Activated CD4-positive, alpha-beta T cell treated with anti-CD3 and anti-CD28 coated beads for 36 hours (primary cell): Measurements from ENCODE around the gene IRX2. TPM values are rescaled to one million over a fixed set of nuclear protein-coding genes. Genes with fewer than 3 reads are reported as not detected.

Experiments used
- ATAC-seq: fragments of 200-7000 bp; cut with Tn5 transposase; one replicate; pipeline ENCODE4 v1.10.0; 2021; ENCODE audit warnings: mild to moderate bottlenecking, moderate library complexity
- CTCF ChIA-PET: fragments of 350-600 bp; sonication (Branson Sonifier 250); formaldehyde crosslinking; loops from one replicate; lab custom pipeline; 2021; ENCODE audit warnings: antibody characterized with exemption; lab: Charles Lee
- POLR2A ChIA-PET: fragments of 350-600 bp; sonication (Branson Sonifier 250); formaldehyde crosslinking; loops from one replicate; lab custom pipeline; 2021; ENCODE audit warnings: antibody characterized with exemption, inconsistent platforms; lab: Charles Lee
- DNase-seq: peaks from one replicate; pipeline ENCODE4 v3.0.0-alpha.2; 2020
- H3K27ac Mint-ChIP-seq: one replicate; pipeline ENCODE4 v1.8.0; 2021; ENCODE audit warnings: mixed read lengths
- H3K27me3 Mint-ChIP-seq: one replicate; pipeline ENCODE4 v1.8.0; 2021; ENCODE audit warnings: mixed read lengths
- H3K36me3 Mint-ChIP-seq: one replicate; pipeline ENCODE4 v1.8.0; 2021; ENCODE audit warnings: low read depth, mixed read lengths
- H3K4me1 Mint-ChIP-seq: one replicate; pipeline ENCODE4 v1.8.0; 2021; ENCODE audit warnings: mixed read lengths
- H3K4me3 Mint-ChIP-seq: one replicate; pipeline ENCODE4 v1.8.0; 2021; ENCODE audit warnings: mild to moderate bottlenecking, moderate library complexity, mixed read lengths
- H3K9me3 Mint-ChIP-seq: one replicate; pipeline ENCODE4 v1.8.0; 2021; ENCODE audit warnings: low read depth, mixed read lengths
- intact Hi-C, 2 experiments: fragments of 100-400 bp; cut with DNase I in 1 of 2; cut with micrococcal nuclease in 1 of 2; formaldehyde crosslinking; loops; one replicate each; pipeline versions ENCODE4 v1.14.2 to v1.15.1; 2022 to 2024; cut with DNase I, micrococcal nuclease
- total RNA-seq, 2 experiments: library from RNA; stranded (reverse); gene quantifications; one replicate each; pipeline ENCODE4 v1.2.3, GENCODE V29; 2021

Gene IRX2
- total RNA-seq, 2 experiments from 2014 or later: not detected

GRCh38 chr5:2705861-2706260 lies 45.6 kb downstream of the IRX2 start:
- H3K9me3 Mint-ChIP-seq: no peaks in the 10 kb centered on the region
- intact Hi-C loops: no loop called here
- no peaks in the 10 kb centered on the region for H3K36me3 Mint-ChIP-seq
- CTCF ChIA-PET: no interaction called here
- DNase-seq (no peak), ATAC-seq (no peak)
- H3K27me3 Mint-ChIP-seq: peaks cover 6% of the 10 kb centered on the region
- no peaks in the 10 kb centered on the region for H3K4me1 Mint-ChIP-seq
- POLR2A ChIA-PET: no interaction called here
- no peak overlapping the region for H3K27ac Mint-ChIP-seq
- no peak overlapping the region for H3K4me3 Mint-ChIP-seq

- CTCF ChIA-PET: no interaction called here
- H3K9me3 Mint-ChIP-seq: no peaks in the 10 kb centered on the region
- H3K36me3 Mint-ChIP-seq: no peaks in the 10 kb centered on the region
- ATAC-seq (no peak), DNase-seq (no peak)
- H3K4me1 Mint-ChIP-seq: no peaks in the 10 kb centered on the region
- H3K4me3 Mint-ChIP-seq: no peak overlapping the region
- no peak overlapping the region for H3K27ac Mint-ChIP-seq
- H3K27me3 Mint-ChIP-seq: peaks cover 6% of the 10 kb centered on the region
- POLR2A ChIA-PET: no interaction called here
- intact Hi-C loops: no loop called here
Measured at GRCh38 chr5:2704806-2705645, 46.5 kb downstream of the IRX2 start.

DNA sequence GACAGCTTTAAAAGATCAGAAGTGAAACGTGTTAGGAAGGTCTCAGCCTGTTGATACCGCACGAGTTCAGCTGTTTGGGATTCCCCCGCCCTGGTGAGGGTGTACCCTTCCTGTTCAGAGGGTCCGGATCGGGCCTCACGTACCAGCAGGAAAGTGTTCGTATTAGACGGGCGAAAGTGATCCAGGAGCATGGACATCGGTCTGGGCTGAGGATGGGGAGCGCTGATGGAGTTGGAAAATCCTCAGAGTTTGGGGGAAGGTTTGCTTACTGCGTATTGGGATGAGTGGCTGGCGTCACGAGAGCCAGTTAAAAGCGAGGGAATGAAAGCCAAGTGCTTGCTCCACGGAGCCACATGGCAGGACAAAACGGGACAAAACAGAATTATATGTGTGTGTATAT lies 47.4 kb downstream of the IRX2 start:
- peaks cover 6% of the 10 kb centered on the region for H3K27me3 Mint-ChIP-seq
- no peak overlapping the region for H3K27ac Mint-ChIP-seq
- DNase-seq: no peak
- no peak overlapping the region for H3K4me3 Mint-ChIP-seq
- H3K4me1 Mint-ChIP-seq: no peaks in the 10 kb centered on the region
- POLR2A ChIA-PET: no interaction called here
- no peak for ATAC-seq
- intact Hi-C loops: no loop called here
- H3K36me3 Mint-ChIP-seq: no peaks in the 10 kb centered on the region
- CTCF ChIA-PET: no interaction called here
- no peaks in the 10 kb centered on the region for H3K9me3 Mint-ChIP-seq

GRCh38 chr5:2703615-2704014 lies 47.9 kb downstream of the IRX2 start:
- Mint-ChIP-seq H3K4me3 (no peak overlapping the region), H3K27me3 (peaks cover 6% of the 10 kb centered on the region), H3K36me3 (no peaks in the 10 kb centered on the region), H3K9me3 (no peaks in the 10 kb centered on the region), H3K4me1 (no peaks in the 10 kb centered on the region), H3K27ac (no peak overlapping the region)
- ChIA-PET POLR2A (no interaction called here), CTCF (no interaction called here)
- intact Hi-C loops: no loop called here
- no peak for ATAC-seq
- no peak for DNase-seq

DNA sequence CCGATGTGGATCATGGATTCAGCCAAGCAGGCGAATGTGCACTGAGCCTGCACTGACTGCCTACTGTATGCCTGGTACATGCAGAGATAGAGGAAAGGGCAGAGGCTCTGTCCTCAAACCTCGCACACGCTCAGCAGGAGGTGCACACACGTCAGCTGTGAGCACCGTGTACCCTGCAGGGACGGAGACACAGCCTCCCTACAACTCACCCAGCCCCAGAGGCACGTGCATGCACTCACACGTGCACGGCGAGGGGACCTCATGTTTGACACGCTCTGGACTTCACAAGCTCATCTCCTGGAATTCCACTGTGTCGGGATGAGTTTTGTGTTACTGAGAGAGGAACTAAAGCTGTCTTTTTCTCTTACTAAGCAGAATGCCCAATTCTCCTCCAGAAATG lies 48.4 kb downstream of the IRX2 start:
- H3K27me3 Mint-ChIP-seq: peaks cover 6% of the 10 kb centered on the region
- H3K4me3 Mint-ChIP-seq: no peak overlapping the region
- CTCF ChIA-PET: no interaction called here
- no peak overlapping the region for H3K27ac Mint-ChIP-seq
- intact Hi-C loops: no loop called here
- no peak for ATAC-seq
- no peaks in the 10 kb centered on the region for H3K9me3 Mint-ChIP-seq
- no peaks in the 10 kb centered on the region for H3K4me1 Mint-ChIP-seq
- no peaks in the 10 kb centered on the region for H3K36me3 Mint-ChIP-seq
- POLR2A ChIA-PET: no interaction called here
- no peak for DNase-seq

GRCh38 chr5:2702096-2702879 lies 49.2 kb downstream of the IRX2 start:
- intact Hi-C loops: no loop called here
- Mint-ChIP-seq H3K4me3 (no peak overlapping the region), H3K4me1 (no peaks in the 10 kb centered on the region), H3K36me3 (no peaks in the 10 kb centered on the region), H3K9me3 (no peaks in the 10 kb centered on the region), H3K27ac (no peak overlapping the region), H3K27me3 (peaks cover 5% of the 10 kb centered on the region)
- POLR2A ChIA-PET: no interaction called here
- CTCF ChIA-PET: no interaction called here
- ATAC-seq (no peak), DNase-seq (no peak)

DNA sequence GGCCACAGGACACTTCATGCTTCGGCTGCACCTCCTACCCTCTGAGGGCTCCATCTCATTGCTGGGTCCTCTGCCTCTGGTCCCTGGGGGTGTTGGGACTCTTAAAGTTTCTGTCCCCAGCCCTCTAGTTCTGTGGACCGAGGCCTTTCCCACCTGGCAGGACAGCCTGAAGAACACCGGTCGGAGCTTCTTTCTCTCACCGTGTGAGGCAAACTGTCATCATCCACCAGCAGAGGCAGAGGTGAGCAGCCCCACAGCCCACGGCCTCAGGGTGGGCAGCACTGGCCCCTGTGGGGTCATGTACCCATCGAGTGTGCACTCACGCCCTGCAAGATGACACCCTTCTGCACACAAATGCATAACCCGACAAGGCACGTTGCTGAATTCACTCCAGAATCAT lies 49.9 kb downstream of the IRX2 start:
- no peaks in the 10 kb centered on the region for H3K9me3 Mint-ChIP-seq
- CTCF ChIA-PET: no interaction called here
- H3K27ac Mint-ChIP-seq: no peak overlapping the region
- POLR2A ChIA-PET: no interaction called here
- DNase-seq (no peak), ATAC-seq (no peak)
- no peak overlapping the region for H3K4me3 Mint-ChIP-seq
- H3K36me3 Mint-ChIP-seq: no peaks in the 10 kb centered on the region
- peaks cover 4% of the 10 kb centered on the region for H3K27me3 Mint-ChIP-seq
- intact Hi-C loops: no loop called here
- H3K4me1 Mint-ChIP-seq: no peaks in the 10 kb centered on the region

DNA sequence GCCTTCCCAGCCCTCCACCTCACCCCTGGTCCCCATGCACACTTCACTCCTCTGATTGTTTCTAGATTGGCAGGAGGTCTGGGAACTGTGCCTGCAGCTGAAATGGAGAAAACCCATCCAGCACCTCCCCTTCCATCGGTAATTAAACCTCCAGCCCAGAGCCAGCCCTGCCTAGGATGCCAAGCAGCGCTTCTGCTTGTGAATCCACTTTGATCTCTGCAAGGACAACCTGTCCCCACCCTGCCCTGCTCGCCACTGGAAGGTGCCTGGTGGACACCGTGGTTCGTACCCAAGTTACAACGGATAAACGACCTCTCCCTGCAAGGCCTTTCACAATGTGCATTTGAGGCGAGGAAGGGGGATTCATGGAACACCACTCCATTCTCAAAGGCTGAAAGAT lies 50.6 kb downstream of the IRX2 start:
- Mint-ChIP-seq H3K4me1 (no peaks in the 10 kb centered on the region), H3K9me3 (no peaks in the 10 kb centered on the region), H3K27me3 (peaks cover 6% of the 10 kb centered on the region), H3K36me3 (no peaks in the 10 kb centered on the region), H3K27ac (no peak overlapping the region), H3K4me3 (no peak overlapping the region)
- DNase-seq (no peak), ATAC-seq (no peak)
- CTCF ChIA-PET: no interaction called here
- intact Hi-C loops: no loop called here
- POLR2A ChIA-PET: no interaction called here

DNA sequence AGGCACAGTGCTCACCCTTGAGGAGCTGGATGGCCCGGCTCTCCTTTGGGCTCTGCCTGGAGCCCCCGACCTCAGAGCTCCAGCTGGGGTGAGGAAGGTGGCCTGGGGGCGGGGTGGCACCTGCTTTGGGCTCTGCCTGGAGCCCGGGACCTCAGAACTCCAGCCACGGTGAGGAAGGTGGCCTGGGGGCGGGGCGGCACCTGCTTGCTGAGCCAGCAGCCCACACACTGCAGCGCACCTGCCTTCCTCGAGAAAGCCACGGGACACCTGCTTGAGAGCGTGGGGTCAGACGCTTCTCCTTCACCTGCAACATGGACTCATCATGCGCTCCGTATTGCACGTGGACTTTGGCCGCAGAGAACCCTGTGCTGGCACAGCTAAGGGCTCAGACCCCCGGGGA lies 51.8 kb downstream of the IRX2 start:
- Mint-ChIP-seq H3K9me3 (peaks cover 3% of the 10 kb centered on the region), H3K4me1 (no peaks in the 10 kb centered on the region), H3K27ac (no peak overlapping the region), H3K4me3 (no peak overlapping the region), H3K27me3 (peaks cover 2% of the 10 kb centered on the region), H3K36me3 (no peaks in the 10 kb centered on the region)
- ChIA-PET CTCF (no interaction called here), POLR2A (no interaction called here)
- ATAC-seq (no peak), DNase-seq (no peak)
- intact Hi-C loops: no loop called here

DNA sequence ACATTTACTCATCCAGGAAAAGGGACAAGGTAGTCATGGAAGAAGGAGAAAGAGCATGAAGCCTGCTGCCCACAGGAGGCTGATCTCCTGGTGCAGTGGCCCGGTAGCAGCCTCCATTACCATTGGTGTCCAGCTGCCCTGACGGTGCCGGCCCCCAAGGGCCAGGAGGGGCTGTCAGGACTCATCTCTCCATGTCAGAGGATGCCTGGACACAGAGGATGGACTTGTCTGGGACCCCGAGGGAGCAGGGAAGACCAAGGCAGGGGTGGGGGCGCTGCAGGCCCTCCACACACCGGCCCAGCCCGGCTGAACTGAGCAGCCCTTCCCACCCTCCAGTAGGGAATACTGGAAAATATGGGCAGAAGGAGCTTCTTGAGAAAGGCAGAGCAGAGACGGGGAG lies 52.2 kb downstream of the IRX2 start:
- POLR2A ChIA-PET: no interaction called here
- Mint-ChIP-seq H3K36me3 (no peaks in the 10 kb centered on the region), H3K9me3 (peaks cover 3% of the 10 kb centered on the region)

GRCh38 chr5:2698581-2698980 lies 52.9 kb downstream of the IRX2 start:
- no peak overlapping the region for H3K27ac Mint-ChIP-seq
- peaks cover 2% of the 10 kb centered on the region for H3K27me3 Mint-ChIP-seq
- H3K4me3 Mint-ChIP-seq: no peak overlapping the region
- H3K9me3 Mint-ChIP-seq: peaks cover 3% of the 10 kb centered on the region
- intact Hi-C loops: no loop called here
- CTCF ChIA-PET: no interaction called here
- no peaks in the 10 kb centered on the region for H3K36me3 Mint-ChIP-seq
- ATAC-seq (no peak), DNase-seq (no peak)
- POLR2A ChIA-PET: no interaction called here
- no peaks in the 10 kb centered on the region for H3K4me1 Mint-ChIP-seq

More for the DNA sequence above, 52.2 kb downstream of the IRX2 start:
- no peak for ATAC-seq
- DNase-seq: no peak
- no peaks in the 10 kb centered on the region for H3K4me1 Mint-ChIP-seq
- H3K4me3 Mint-ChIP-seq: no peak overlapping the region
- intact Hi-C loops: no loop called here
- peaks cover 2% of the 10 kb centered on the region for H3K27me3 Mint-ChIP-seq
- H3K27ac Mint-ChIP-seq: no peak overlapping the region
- CTCF ChIA-PET: no interaction called here
